Progenitor cell of endocrine pancreas (in vitro differentiated cells): ENCODE measurements around the gene RYR3. TPM values are rescaled to one million over a fixed set of nuclear protein-coding genes. Genes with fewer than 3 reads are reported as not detected.

Experiments used
- DNase-seq: peaks from one replicate; pipeline ENCODE4 v3.0.0; 2021; ENCODE audit warnings: low spot score; ENCODE audit not compliant: unreplicated experiment
- H3K27ac Mint-ChIP-seq: 2 replicates; pipeline ENCODE4 v1.8.0; 2021; ENCODE audit warnings: mild to moderate bottlenecking, moderate library complexity, mixed read lengths
- H3K27me3 Mint-ChIP-seq: 2 replicates; pipeline ENCODE4 v1.8.0; 2021; ENCODE audit warnings: mixed read lengths
- H3K36me3 Mint-ChIP-seq: 2 replicates; pipeline ENCODE4 v1.8.0; 2022; ENCODE audit warnings: mixed read lengths; ENCODE audit not compliant: insufficient read depth
- H3K4me1 Mint-ChIP-seq: 2 replicates; pipeline ENCODE4 v1.8.0; 2021; ENCODE audit warnings: low read depth, mixed read lengths
- H3K4me3 Mint-ChIP-seq: 2 replicates; pipeline ENCODE4 v1.8.0; 2021; ENCODE audit warnings: low read depth, mild to moderate bottlenecking, moderate library complexity, mixed read lengths
- H3K9me3 Mint-ChIP-seq: 2 replicates; pipeline ENCODE4 v1.8.0; 2021; ENCODE audit warnings: low read depth, mixed read lengths
- CTCF ChIP-seq: fragments of 200-600 bp; sonication (generic); IDR thresholded peaks from one replicate; pipeline ENCODE4 v1.5.0; 2021; ENCODE audit warnings: antibody characterized with exemption, mild to moderate bottlenecking; ENCODE audit not compliant: unreplicated experiment
- total RNA-seq: library from RNA; stranded (reverse); gene quantifications from 2 replicates; pipeline ENCODE4 v1.2.1, GENCODE V29; 2021

The RYR3 gene
- total RNA-seq, 1 donor from 2014 or later: 0.07 TPM

DNA sequence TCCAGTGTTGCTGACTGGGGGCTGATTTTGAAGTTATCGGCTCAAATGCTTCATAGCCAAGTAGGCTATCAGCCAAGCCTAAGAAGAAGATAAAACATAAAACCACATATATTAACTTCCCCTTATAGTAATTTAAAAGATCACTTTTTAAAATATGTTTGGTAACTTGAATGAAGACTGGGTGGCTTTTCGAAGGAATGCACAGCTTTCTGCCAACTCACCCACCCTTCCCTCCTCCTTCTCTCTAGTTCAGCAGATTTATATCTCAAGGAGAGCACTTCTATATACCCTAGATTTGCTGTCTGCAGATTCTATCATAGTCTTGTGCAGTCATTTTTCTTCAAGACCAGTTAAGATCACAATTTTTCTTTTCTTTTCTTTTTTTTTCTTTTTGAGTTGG lies 468.1 kb downstream of the RYR3 start:
- no peak for DNase-seq
- no peak overlapping the region for H3K27ac Mint-ChIP-seq
- H3K27me3 Mint-ChIP-seq: peaks cover 3% of the 10 kb centered on the region
- no peaks in the 10 kb centered on the region for H3K9me3 Mint-ChIP-seq
- H3K4me3 Mint-ChIP-seq: no peak overlapping the region
- no peak for TF ChIP-seq CTCF
- H3K36me3 Mint-ChIP-seq: no peaks in the 10 kb centered on the region
- peaks cover 11% of the 10 kb centered on the region for H3K4me1 Mint-ChIP-seq

GRCh38 chr15:33780011-33780768 lies 469.4 kb downstream of the RYR3 start:
- Mint-ChIP-seq H3K27ac (no peak overlapping the region), H3K4me3 (no peak overlapping the region), H3K9me3 (no peaks in the 10 kb centered on the region), H3K36me3 (no peaks in the 10 kb centered on the region), H3K27me3 (peaks cover 3% of the 10 kb centered on the region), H3K4me1 (peaks cover 20% of the 10 kb centered on the region)
- no peak for TF ChIP-seq CTCF
- DNase-seq: no peak

GRCh38 chr15:33782966-33783365 lies 472.2 kb downstream of the RYR3 start:
- peak overlapping the region; percentile 12 for H3K27ac Mint-ChIP-seq
- DNase-seq: no peak
- no peaks in the 10 kb centered on the region for H3K9me3 Mint-ChIP-seq
- TF ChIP-seq CTCF: no peak
- H3K4me3 Mint-ChIP-seq: no peak overlapping the region
- H3K4me1 Mint-ChIP-seq: peaks cover 36% of the 10 kb centered on the region
- H3K36me3 Mint-ChIP-seq: no peaks in the 10 kb centered on the region
- H3K27me3 Mint-ChIP-seq: no peaks in the 10 kb centered on the region

DNA sequence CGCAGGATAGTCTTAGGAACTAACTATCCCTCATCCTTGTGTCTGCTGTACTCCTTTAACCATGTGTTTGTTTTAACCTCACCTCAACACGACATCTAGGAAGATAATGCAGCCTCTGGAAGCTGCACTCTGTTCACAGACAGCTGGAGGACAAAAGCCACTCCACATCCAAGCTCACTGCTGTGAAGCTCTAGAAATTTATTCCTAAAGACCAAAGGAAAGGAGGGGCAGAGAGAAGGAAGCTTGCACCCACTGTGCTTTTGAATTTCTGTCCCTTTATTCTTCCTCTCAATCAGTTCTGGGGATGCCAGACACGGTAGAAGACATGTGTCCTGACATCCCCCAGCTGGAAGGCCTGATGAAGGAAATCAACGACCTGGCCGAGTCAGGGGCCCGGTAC lies 474.6 kb downstream of the RYR3 start:
- Mint-ChIP-seq H3K27ac (no peak overlapping the region), H3K4me3 (no peak overlapping the region), H3K36me3 (no peaks in the 10 kb centered on the region), H3K27me3 (no peaks in the 10 kb centered on the region), H3K9me3 (no peaks in the 10 kb centered on the region), H3K4me1 (peaks cover 34% of the 10 kb centered on the region)
- TF ChIP-seq CTCF: no peak
- DNase-seq: no peak

GRCh38 chr15:33788906-33789540 lies 478.3 kb downstream of the RYR3 start:
- Mint-ChIP-seq H3K4me3 (no peak overlapping the region), H3K4me1 (peaks cover 24% of the 10 kb centered on the region), H3K27me3 (no peaks in the 10 kb centered on the region), H3K27ac (peak overlapping the region; percentile 8), H3K9me3 (no peaks in the 10 kb centered on the region), H3K36me3 (no peaks in the 10 kb centered on the region)
- TF ChIP-seq CTCF: no peak
- DNase-seq: no peak
